SK-N-MC (cell line): ENCODE measurements around the gene DDX47.

Experiments used
- EZH2 ChIP-seq: fragments of 200-600 bp; sonication (generic); IDR thresholded peaks from one replicate; pipeline ENCODE4 v1.6.1; 2017; ENCODE audit warnings: antibody characterized with exemption
- FOXP2 ChIP-seq: optimal IDR thresholded peaks from 2 replicates; pipeline ENCODE3; 2011; ENCODE audit warnings: mild to moderate bottlenecking, moderate library complexity; ENCODE audit not compliant: insufficient read depth; ENCODE audit errors: extremely low read length, control extremely low read depth
- POLR2AphosphoS5 ChIP-seq: IDR thresholded peaks from 2 replicates; pipeline ENCODE4 v1.6.1; 2012; ENCODE audit warnings: mild to moderate bottlenecking, low read depth, low read length, borderline replicate concordance

DNA sequence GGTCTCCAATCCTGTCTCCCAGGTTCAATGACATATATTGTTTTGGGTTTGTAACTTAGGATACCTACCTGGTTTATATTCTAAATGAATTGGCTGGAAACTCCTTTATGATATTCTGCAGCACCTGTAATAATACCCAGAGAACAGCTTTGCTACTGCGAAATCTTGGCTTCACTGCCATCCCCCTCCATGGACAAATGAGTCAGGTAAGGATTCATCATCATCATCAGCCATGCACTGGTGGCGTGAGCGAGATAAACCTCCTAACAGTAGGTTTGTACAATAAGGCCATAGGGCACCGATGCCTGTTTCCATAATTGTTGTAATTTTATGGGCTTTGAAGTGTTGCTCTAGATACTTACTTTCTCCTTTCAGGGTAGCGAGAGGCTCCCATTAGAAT, 10.7 kb downstream of the DDX47 start:
- TF ChIP-seq POLR2AphosphoS5 (no peak), EZH2 (no peak), FOXP2 (no peak)
